Heart left ventricle (tissue), 16 donors: ENCODE data around the gene STK17A. TPM values are rescaled to one million over a fixed set of nuclear protein-coding genes. Genes with fewer than 3 reads are reported as not detected.

Experiments used
- ATAC-seq, 4 donors: fragments of 200-7000 bp; cut with Tn5 transposase; one replicate each; pipeline ENCODE4 v1.9.1; 2020 to 2022; ENCODE audit warnings: moderate library complexity in 4 of 4, mild to moderate bottlenecking in 3 of 4, moderate number of reproducible peaks in 1 of 4
- DNase-seq, 5 donors: peaks; one replicate each; pipeline ENCODE4 v3.0.0-alpha.2; 2020
- H3K27ac ChIP-seq, 12 donors: fragments of 200-600 bp; sonication (generic) in 4 of 12; one replicate each; pipeline versions ENCODE4 v1.5.0 to v1.8.0; 2016 to 2022; ENCODE audit warnings: mild to moderate bottlenecking in 2 of 12
- H3K27me3 ChIP-seq, 9 donors: fragments of 200-600 bp; sonication (generic) in 2 of 9; one replicate each; pipeline versions ENCODE4 v1.5.1 to v1.8.0; 2016 to 2022; ENCODE audit warnings: mild to moderate bottlenecking in 3 of 9
- H3K36me3 ChIP-seq, 9 donors: fragments of 200-600 bp; sonication (generic) in 2 of 9; one replicate each; pipeline versions ENCODE4 v1.5.0 to v1.8.0; 2018 to 2022; ENCODE audit warnings: mild to moderate bottlenecking in 2 of 9
- H3K4me1 ChIP-seq, 12 donors: fragments of 200-600 bp; sonication (generic) in 4 of 12; one replicate each; pipeline versions ENCODE4 v1.5.0 to v1.8.0; 2016 to 2022; ENCODE audit warnings: mild to moderate bottlenecking in 3 of 12
- H3K4me3 ChIP-seq, 12 donors: fragments of 200-600 bp; sonication (generic) in 4 of 12; one replicate each; pipeline versions ENCODE4 v1.5.0 to v1.8.0; 2017 to 2022; ENCODE audit warnings: mild to moderate bottlenecking in 9 of 12, moderate library complexity in 4 of 12
- H3K9me3 ChIP-seq, 12 donors: fragments of 200-600 bp; sonication (generic) in 4 of 12; one replicate each; pipeline versions ENCODE4 v1.5.0 to v1.8.0; 2016 to 2022; ENCODE audit warnings: mild to moderate bottlenecking in 1 of 12
- POLR2A ChIP-seq, 2 donors: fragments of 450-650 bp; IDR thresholded peaks; one replicate each; pipeline ENCODE4 v1.6.1; 2017; ENCODE audit warnings: antibody characterized with exemption in 2 of 2, mild to moderate bottlenecking in 2 of 2, moderate library complexity in 2 of 2
- WGBS, 4 donors: extraction: QIAGEN DNeasy Blood & Tissue Kit in 2 of 4; methylation state at CpG; one replicate each; pipeline versions ENCODE4 v1.1.5 to v1.1.7; 2013 to 2018; 5-methylcytosine and 5-hydroxymethylcytosine counted together
- intact Hi-C, 10 donors: fragments of 100-400 bp; cut with DNase I; formaldehyde crosslinking; loops; one replicate each; pipeline versions ENCODE4 v1.11.1 to v1.14.2; 2022
- polyA plus RNA-seq, 2 donors: library from polyadenylated mRNA; stranded (reverse); fragments of 200-250 nt; gene quantifications; one replicate each; pipeline ENCODE4 v1.2.3, GENCODE V29; 2013
- total RNA-seq, 9 donors: library from RNA; depleted of rRNA in 2 of 9; stranded (reverse); fragments of >200 nt in 2 of 9; fragmentation: NEBNext Ultra II Directional in 3 of 9; extraction: Animal tissue kit (Norgen Biotek cat#: 25700) in 3 of 9; gene quantifications; one replicate each; pipeline versions ENCODE4 v1.1.0 to v1.2.4, GENCODE V29; 2016 to 2023
- TF ChIP-seq, protein P1 (sequence below), 12 donors: fragments of 200-600 bp; sonication (generic) in 4 of 12; IDR thresholded peaks; one replicate each; pipeline versions ENCODE4 v1.5.0 to v1.8.0; 2018 to 2022; ENCODE audit warnings: antibody characterized with exemption in 12 of 12, mild to moderate bottlenecking in 5 of 12
- donor health status: ischemic (EF 13 %, LVEDD 7.1; RV severe dilation, severe dysfunction).
- donor health status: healthy with polysubstance abuse.
- donor health status: DM: no; HTN: yes; CAD: no.
- donor health status: DM: no; HTN: no; CAD: no.
- donor health status: ischemic (EF 25% LVEDD 6.9; RV normal size, moderate dysfunction).
- donor health status: ischemic (EF 25% LVEDD 5.7; RV mildly dilated, moderate dysfunction).
- donor health status: healthy.
- donor health status: DM: yes; HTN: yes; CAD: no.
- donor health status: ischemic (EF 35%, LVEDD 5.7; RV mildly dilated, moderate dysfunction).
- donor health status: nonischemic (EF 11% LVEDD 7.7; RV severe dilation, severe dysfunction).
- donor health status: DM: yes; HTN: yes; CAD: no.
- donor health status: PGD.
- donor health status: ischemic (EF 29% LVEDD 5.4; RV normal size, mild dysfunction).
- donor health status: nonischemic (EF 23%, LVEDD 6.1; RV moderate dilation, normal function).

Gene STK17A
- total and polyA plus RNA-seq, 11 donors, result 11.9 to 43.9 (median 25.1) TPM

DNA sequence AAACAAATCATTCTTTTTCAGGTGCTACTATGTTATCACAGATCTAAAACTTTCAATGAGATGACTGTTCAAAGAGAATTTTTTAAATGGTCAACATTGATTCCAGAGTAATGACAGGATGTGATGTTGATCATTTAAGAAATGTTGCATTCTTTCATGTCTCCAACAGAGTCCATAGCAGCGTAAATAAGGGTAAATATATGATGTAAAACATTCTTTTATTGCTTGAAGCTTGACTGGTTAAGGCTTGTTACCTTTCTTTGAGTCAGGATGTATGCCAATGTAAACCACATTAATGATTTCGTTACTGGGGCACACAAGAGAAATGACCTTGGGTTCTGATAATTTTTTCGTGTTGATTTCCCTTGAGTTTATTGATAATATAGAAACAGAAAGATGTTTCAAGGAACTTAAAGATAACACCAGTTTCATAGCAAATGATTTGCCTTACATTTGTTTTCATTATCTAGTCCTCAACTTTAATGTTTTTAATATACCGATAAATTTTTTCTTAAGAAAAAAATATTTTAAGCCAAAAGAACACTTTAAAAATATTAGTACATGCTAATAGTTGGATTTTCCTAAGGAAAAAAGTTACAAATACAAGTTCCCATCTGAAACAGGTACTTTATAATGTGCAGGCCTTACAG is 3.5 kb downstream of the STK17A start:
- 71 to 82% (median 77%) methylated on average over 4 of the region's 4 CpGs for WGBS, 4 donors
- no peak for ATAC-seq
- H3K27me3 ChIP-seq, result peaks cover 0 to 2% (median 0%) of the 10 kb centered on the region in 9 donors
- TF ChIP-seq, protein P1, sequence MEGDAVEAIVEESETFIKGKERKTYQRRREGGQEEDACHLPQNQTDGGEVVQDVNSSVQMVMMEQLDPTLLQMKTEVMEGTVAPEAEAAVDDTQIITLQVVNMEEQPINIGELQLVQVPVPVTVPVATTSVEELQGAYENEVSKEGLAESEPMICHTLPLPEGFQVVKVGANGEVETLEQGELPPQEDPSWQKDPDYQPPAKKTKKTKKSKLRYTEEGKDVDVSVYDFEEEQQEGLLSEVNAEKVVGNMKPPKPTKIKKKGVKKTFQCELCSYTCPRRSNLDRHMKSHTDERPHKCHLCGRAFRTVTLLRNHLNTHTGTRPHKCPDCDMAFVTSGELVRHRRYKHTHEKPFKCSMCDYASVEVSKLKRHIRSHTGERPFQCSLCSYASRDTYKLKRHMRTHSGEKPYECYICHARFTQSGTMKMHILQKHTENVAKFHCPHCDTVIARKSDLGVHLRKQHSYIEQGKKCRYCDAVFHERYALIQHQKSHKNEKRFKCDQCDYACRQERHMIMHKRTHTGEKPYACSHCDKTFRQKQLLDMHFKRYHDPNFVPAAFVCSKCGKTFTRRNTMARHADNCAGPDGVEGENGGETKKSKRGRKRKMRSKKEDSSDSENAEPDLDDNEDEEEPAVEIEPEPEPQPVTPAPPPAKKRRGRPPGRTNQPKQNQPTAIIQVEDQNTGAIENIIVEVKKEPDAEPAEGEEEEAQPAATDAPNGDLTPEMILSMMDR (IDR thresholded peaks at IDR 0.05), result no peak
- TF ChIP-seq POLR2A (IDR thresholded peaks at IDR 0.05), result no peak
- H3K4me1 ChIP-seq, result peaks cover 0 to 45% (median 16%) of the 10 kb centered on the region in 12 donors
- H3K36me3 ChIP-seq, result no peaks in the 10 kb centered on the region
- peak overlapping the region in 1 of 12 donors; percentile 53 for H3K27ac ChIP-seq
- peak overlapping the region in 1 of 12 donors; percentile 98 for H3K4me3 ChIP-seq
- intact Hi-C loops, result loop anchor here in 4 of 10 donors (5.0 to 10.0 kb wide), 3 partner anchors 51 to 368 kb away; no protein-coding TSS in a partner anchor
- no peaks in the 10 kb centered on the region for H3K9me3 ChIP-seq
- no peak for DNase-seq

DNA sequence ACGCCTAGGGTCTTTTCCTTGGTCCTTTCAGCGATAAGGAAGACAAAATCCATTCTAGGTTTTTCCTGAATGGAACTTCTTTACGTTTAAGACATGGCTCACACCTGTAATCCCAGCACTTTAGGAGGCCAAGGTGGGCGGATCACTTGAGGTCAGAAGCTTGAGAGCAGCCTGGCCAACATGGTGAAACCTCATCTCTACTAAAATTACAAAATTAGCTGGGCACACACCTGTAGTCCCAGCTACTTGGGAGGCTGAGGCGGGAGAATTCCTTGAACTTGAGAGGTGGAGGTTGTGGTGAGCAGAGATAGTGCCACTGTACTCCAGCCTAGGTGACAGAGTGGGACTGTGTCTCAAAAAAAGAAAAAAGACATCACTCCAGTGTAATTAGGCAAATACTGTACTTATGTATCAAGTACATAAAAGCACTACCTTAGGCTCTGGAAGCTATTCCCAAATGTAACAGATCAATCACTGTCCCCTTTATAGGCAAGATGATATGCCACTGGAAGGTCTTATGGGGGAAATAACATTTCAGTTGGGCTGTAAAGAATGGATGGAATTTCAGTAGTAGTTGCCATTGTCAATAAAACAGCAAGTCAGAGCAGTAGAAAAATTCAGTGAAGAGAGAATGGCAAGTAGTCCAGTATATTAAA is 5.7 kb downstream of the STK17A start:
- ATAC-seq (no peak), DNase-seq (no peak)
- no peaks in the 10 kb centered on the region for H3K27me3 ChIP-seq
- TF ChIP-seq, protein P1 (IDR thresholded peaks at IDR 0.05), result no peak
- no peak for TF ChIP-seq POLR2A (IDR thresholded peaks at IDR 0.05)
- intact Hi-C loops, result loop anchor here in 4 of 10 donors (5.0 to 10.0 kb wide), 3 partner anchors 49 to 366 kb away; no protein-coding TSS in a partner anchor
- no peaks in the 10 kb centered on the region for H3K9me3 ChIP-seq
- no peak overlapping the region for H3K27ac ChIP-seq
- peaks cover 0 to 64% (median 14%) of the 10 kb centered on the region in 12 donors for H3K4me1 ChIP-seq
- H3K4me3 ChIP-seq, result no peak overlapping the region
- no peaks in the 10 kb centered on the region for H3K36me3 ChIP-seq
- 94 to 98% (median 95%) methylated on average over 5 of the region's 5 CpGs for WGBS, 4 donors

DNA sequence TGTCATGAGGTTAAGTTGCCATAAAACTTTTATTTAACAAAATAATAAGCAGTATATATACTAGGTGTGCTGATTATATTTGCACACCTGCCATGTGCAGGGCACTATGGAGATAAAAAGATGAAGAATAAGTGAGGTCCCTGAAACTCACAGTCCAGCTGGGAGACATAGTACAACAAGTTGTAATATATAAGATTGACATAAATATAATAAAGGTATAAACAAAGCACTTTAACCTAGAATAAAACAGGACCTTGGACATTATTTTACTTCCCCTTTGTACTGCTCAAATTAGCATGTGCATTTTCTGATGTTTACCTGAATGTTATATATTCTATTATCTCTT is 6.2 kb downstream of the STK17A start:
- no peak overlapping the region for H3K4me3 ChIP-seq
- intact Hi-C loops, result loop anchor here in 4 of 10 donors (5.0 to 10.0 kb wide), 3 partner anchors 48 to 366 kb away; no protein-coding TSS in a partner anchor
- DNase-seq (no peak), ATAC-seq (no peak)
- no peaks in the 10 kb centered on the region for H3K27me3 ChIP-seq
- H3K9me3 ChIP-seq, result no peaks in the 10 kb centered on the region
- H3K36me3 ChIP-seq, result no peaks in the 10 kb centered on the region
- peaks cover 0 to 68% (median 14%) of the 10 kb centered on the region in 12 donors for H3K4me1 ChIP-seq
- TF ChIP-seq POLR2A (IDR thresholded peaks at IDR 0.05), result no peak
- TF ChIP-seq, protein P1 (IDR thresholded peaks at IDR 0.05), result no peak
- no peak overlapping the region for H3K27ac ChIP-seq

DNA sequence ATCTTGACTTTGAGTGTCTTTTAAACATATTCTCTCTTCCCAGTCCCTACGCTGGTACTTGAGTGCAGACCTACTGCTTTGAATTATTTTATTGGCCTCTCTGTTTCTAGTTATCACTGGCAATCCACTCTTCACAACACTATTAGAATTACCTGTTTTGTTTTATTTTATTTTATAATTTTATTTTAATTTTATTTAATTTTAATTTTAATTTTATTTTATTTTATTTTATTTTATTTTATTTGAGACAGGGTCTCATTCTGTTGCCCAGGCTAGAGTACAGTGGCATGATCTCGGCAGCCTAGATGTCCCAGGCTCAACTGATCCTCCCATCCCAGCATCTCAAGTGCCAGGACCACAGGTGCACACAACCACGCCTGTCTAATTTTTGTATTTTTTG is 6.8 kb downstream of the STK17A start:
- no peak overlapping the region for H3K27ac ChIP-seq
- TF ChIP-seq POLR2A (IDR thresholded peaks at IDR 0.05), result no peak
- TF ChIP-seq, protein P1 (IDR thresholded peaks at IDR 0.05), result no peak
- WGBS, 4 donors, result 96 to 97% (median 97%) methylated on average over 3 of the region's 3 CpGs
- no peak for ATAC-seq
- H3K27me3 ChIP-seq, result no peaks in the 10 kb centered on the region
- DNase-seq, result no peak
- intact Hi-C loops, result loop anchor here in 4 of 10 donors (5.0 to 10.0 kb wide), 3 partner anchors 48 to 365 kb away; no protein-coding TSS in a partner anchor
- H3K4me3 ChIP-seq, result no peak overlapping the region
- H3K9me3 ChIP-seq, result no peaks in the 10 kb centered on the region
- peaks cover 0 to 68% (median 8%) of the 10 kb centered on the region in 12 donors for H3K4me1 ChIP-seq
- H3K36me3 ChIP-seq, result no peaks in the 10 kb centered on the region
